H1 (cell line): Measurements from ENCODE around the gene S100A16. TPM values are rescaled to one million over a fixed set of nuclear protein-coding genes. Genes with fewer than 3 reads are reported as not detected.

Experiments
- BRCA1 ChIP-seq: IDR thresholded peaks from 2 replicates; pipeline ENCODE4 v1.6.1; 2012; ENCODE audit warnings: low read depth, low read length, improper control_type of control experiment
- CBX5 ChIP-seq: fragments of 300-800, 300-1000 bp; sonication (generic); IDR thresholded peaks from 2 replicates; pipeline ENCODE4 v1.7.1; 2016; ENCODE audit warnings: antibody characterized with exemption, low read length, low read depth
- CHD1 ChIP-seq: IDR thresholded peaks from 2 replicates; pipeline ENCODE4 v1.6.1; 2012; ENCODE audit warnings: low read depth, low read length, improper control_type of control experiment
- CHD2 ChIP-seq: IDR thresholded peaks from 2 replicates; pipeline ENCODE4 v1.6.1; 2012; ENCODE audit warnings: low read length, improper control_type of control experiment
- CTBP2 ChIP-seq: IDR thresholded peaks from 2 replicates; pipeline ENCODE4 v1.7.0; 2011; ENCODE audit warnings: borderline replicate concordance, mild to moderate bottlenecking, moderate library complexity, mixed read lengths, low read length; ENCODE audit not compliant: insufficient read depth, insufficient read length
- HDAC6 ChIP-seq: IDR thresholded peaks from one replicate; pipeline ENCODE4 v1.7.1; 2012; ENCODE audit warnings: low read depth, mild to moderate bottlenecking, inconsistent platforms, low read length, moderate library complexity
- JUND ChIP-seq: IDR thresholded peaks from 2 replicates; pipeline ENCODE4 v1.6.1; 2011; ENCODE audit warnings: mild to moderate bottlenecking, improper control_type of control experiment, low read length
- NANOG ChIP-seq: IDR thresholded peaks from 2 replicates; pipeline ENCODE4 v1.6.1; 2011; ENCODE audit warnings: low read length, low read depth, mild to moderate bottlenecking, inconsistent platforms; ENCODE audit not compliant: insufficient read depth, poor library complexity, severe bottlenecking
- NRF1 ChIP-seq: IDR thresholded peaks from 2 replicates; pipeline ENCODE4 v1.6.1; 2011; ENCODE audit warnings: mild to moderate bottlenecking, low read depth, low read length, improper control_type of control experiment
- POLR2A ChIP-seq, 2 experiments: IDR thresholded peaks; 1 replicate in 1 of 2; 2 replicates in 1 of 2; pipeline ENCODE4 v1.6.1; 2011; ENCODE audit warnings: low read depth in 2 of 2, low read length in 2 of 2, mild to moderate bottlenecking in 2 of 2; ENCODE audit errors: control extremely low read depth in 1 of 2
- POLR2AphosphoS5 ChIP-seq: IDR thresholded peaks from 2 replicates; pipeline ENCODE4 v1.6.1; 2011; ENCODE audit warnings: low read depth, low read length
- RAD21 ChIP-seq, 2 experiments: IDR thresholded peaks in 1 of 2; conservative IDR thresholded peaks in 1 of 2; 2 replicates each; pipeline ENCODE4 v1.6.1; 2011; ENCODE audit warnings: low read depth in 2 of 2, low read length in 2 of 2, improper control_type of control experiment in 1 of 2, inconsistent platforms in 1 of 2, mild to moderate bottlenecking in 1 of 2, moderate library complexity in 1 of 2
- SAP30 ChIP-seq: fragments of 300-600 bp; sonication (generic); IDR thresholded peaks from 2 replicates; pipeline ENCODE4 v1.7.1; 2012; ENCODE audit warnings: low read length, moderate library complexity, mild to moderate bottlenecking, inconsistent platforms; ENCODE audit not compliant: insufficient read depth, insufficient replicate concordance
- SP2 ChIP-seq: IDR thresholded peaks from 2 replicates; pipeline ENCODE4 v1.6.1; 2012; ENCODE audit warnings: mild to moderate bottlenecking, low read length, inconsistent platforms
- SUZ12 ChIP-seq: fragments of 200-600 bp; sonication (generic); IDR thresholded peaks from 2 replicates; pipeline ENCODE4 v1.6.1; 2012; ENCODE audit warnings: mild to moderate bottlenecking, inconsistent platforms, low read length, moderate library complexity, mixed read lengths
- TAF7 ChIP-seq: optimal IDR thresholded peaks from 2 replicates; pipeline ENCODE3; 2011; ENCODE audit warnings: low read depth, mild to moderate bottlenecking, inconsistent platforms, low read length, moderate library complexity, borderline replicate concordance
- TEAD4 ChIP-seq: IDR thresholded peaks from 2 replicates; pipeline ENCODE4 v1.6.1; 2012; ENCODE audit warnings: low read depth, low read length, inconsistent platforms, mixed read lengths
- ZNF274 ChIP-seq: IDR thresholded peaks from 2 replicates; pipeline ENCODE4 v1.7.0; 2012; ENCODE audit warnings: low read length, borderline replicate concordance; ENCODE audit errors: extremely low read depth
- polyA plus RNA-seq, 7 experiments: library from polyadenylated mRNA; depleted of rRNA in 3 of 7; stranded (reverse) in 5 of 7; unstranded in 2 of 7; fragments of >200 nt in 5 of 7; fragments of 200-250 nt in 2 of 7; gene quantifications; 1 replicate in 5 of 7; 2 replicates in 1 of 7; 4 replicates in 1 of 7; pipeline versions ENCODE4 v1.2.1 to v1.2.3, GENCODE V29; 2011 to 2013; ENCODE audit warnings: missing spikeins in 2 of 7, mixed read lengths in 2 of 7
- total RNA-seq: library from RNA; stranded (reverse); fragmentation: NEBNext Ultra II Directional; extraction: Animal tissue kit (Norgen Biotek cat#: 25700); gene quantifications from 2 replicates; pipeline ENCODE4 v1.2.1, GENCODE V29; 2021
- TF ChIP-seq, protein P1 (sequence below): IDR thresholded peaks from 2 replicates; pipeline ENCODE4 v1.6.1; 2011; ENCODE audit warnings: low read length, improper control_type of control experiment
- TF ChIP-seq, protein P2 (sequence below): IDR thresholded peaks from 2 replicates; pipeline ENCODE4 v1.6.1; 2012; ENCODE audit warnings: low read length, inconsistent platforms

The S100A16 gene
- total and polyA plus RNA-seq, 2 of the 8 experiments (the other 6 are each of a cell fraction or from before 2014, with no cell fraction given), result 14.9 to 61.4 TPM

GRCh38 chr1:153633754-153634665 is 21.1 kb upstream of the S100A16 start, which contains the start of gene CHTOP (continued):
- TF ChIP-seq RAD21 (IDR thresholded peaks at IDR 0.05 in 1 of 2, conservative IDR thresholded peaks at IDR 0.05 in 1 of 2; ENCODE audit: low read depth in 2 of 2, low read length in 2 of 2) (no peak), CHD2 (no peak), TAF7 (peak; percentile 86), SP2 (no peak), POLR2A (IDR thresholded peaks at IDR 0.05; ENCODE audit: control extremely low read depth in 1 of 2, low read depth in 2 of 2, low read length in 2 of 2) (peak; percentile 82 to 97), CBX5 (no peak), CHD1 (peak; percentile 28; the same call in 1 of the 2 replicates), JUND (peak; percentile 76; the same call in 1 of the 2 replicates), NANOG (no peak), HDAC6 (no peak), CTBP2 (no peak), ZNF274 (no peak), POLR2AphosphoS5 (peak; percentile 75), TEAD4 (peak; percentile 82), BRCA1 (no peak), SUZ12 (no peak), SAP30 (no peak), NRF1 (peak; percentile 97)
- TF ChIP-seq, protein P1, sequence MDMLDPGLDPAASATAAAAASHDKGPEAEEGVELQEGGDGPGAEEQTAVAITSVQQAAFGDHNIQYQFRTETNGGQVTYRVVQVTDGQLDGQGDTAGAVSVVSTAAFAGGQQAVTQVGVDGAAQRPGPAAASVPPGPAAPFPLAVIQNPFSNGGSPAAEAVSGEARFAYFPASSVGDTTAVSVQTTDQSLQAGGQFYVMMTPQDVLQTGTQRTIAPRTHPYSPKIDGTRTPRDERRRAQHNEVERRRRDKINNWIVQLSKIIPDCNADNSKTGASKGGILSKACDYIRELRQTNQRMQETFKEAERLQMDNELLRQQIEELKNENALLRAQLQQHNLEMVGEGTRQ, result peak; percentile 23; the same call in 1 of the 2 replicates
- TF ChIP-seq, protein P2, sequence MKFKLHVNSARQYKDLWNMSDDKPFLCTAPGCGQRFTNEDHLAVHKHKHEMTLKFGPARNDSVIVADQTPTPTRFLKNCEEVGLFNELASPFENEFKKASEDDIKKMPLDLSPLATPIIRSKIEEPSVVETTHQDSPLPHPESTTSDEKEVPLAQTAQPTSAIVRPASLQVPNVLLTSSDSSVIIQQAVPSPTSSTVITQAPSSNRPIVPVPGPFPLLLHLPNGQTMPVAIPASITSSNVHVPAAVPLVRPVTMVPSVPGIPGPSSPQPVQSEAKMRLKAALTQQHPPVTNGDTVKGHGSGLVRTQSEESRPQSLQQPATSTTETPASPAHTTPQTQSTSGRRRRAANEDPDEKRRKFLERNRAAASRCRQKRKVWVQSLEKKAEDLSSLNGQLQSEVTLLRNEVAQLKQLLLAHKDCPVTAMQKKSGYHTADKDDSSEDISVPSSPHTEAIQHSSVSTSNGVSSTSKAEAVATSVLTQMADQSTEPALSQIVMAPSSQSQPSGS, result peak; percentile 98
